Neuronal stem cell (in vitro differentiated cells): ENCODE measurements around the gene ATP11B.

Source experiments
- DNase-seq: peaks from one replicate; pipeline ENCODE4 v3.0.0-alpha.2; 2013; ENCODE audit warnings: low spot score
- H2AFZ ChIP-seq: one replicate; pipeline ENCODE4 v1.6.1; 2013; ENCODE audit warnings: mild to moderate bottlenecking, low read length, inconsistent platforms
- H2AK5ac ChIP-seq: 2 replicates; pipeline ENCODE4 v1.6.1; 2013; ENCODE audit warnings: low read depth, mild to moderate bottlenecking, inconsistent platforms, low read length, moderate library complexity, mixed read lengths
- H2BK120ac ChIP-seq: 2 replicates; pipeline ENCODE4 v1.6.1; 2013; ENCODE audit warnings: low read depth, mild to moderate bottlenecking, inconsistent platforms, low read length, moderate library complexity, mixed read lengths
- H2BK12ac ChIP-seq: one replicate; pipeline ENCODE4 v1.6.1; 2013; ENCODE audit warnings: low read length, inconsistent platforms
- H2BK15ac ChIP-seq: 2 replicates; pipeline ENCODE4 v1.6.1; 2013; ENCODE audit warnings: mild to moderate bottlenecking, low read length, inconsistent platforms, mixed read lengths
- H2BK5ac ChIP-seq: one replicate; pipeline ENCODE4 v1.6.1; 2013; ENCODE audit warnings: inconsistent platforms, mild to moderate bottlenecking, low read length, moderate library complexity
- H3K14ac ChIP-seq: one replicate; pipeline ENCODE4 v1.6.1; 2013; ENCODE audit warnings: low read length, inconsistent platforms
- H3K18ac ChIP-seq: 2 replicates; pipeline ENCODE4 v1.6.1; 2013; ENCODE audit warnings: low read length, inconsistent platforms
- H3K23ac ChIP-seq: 2 replicates; pipeline ENCODE4 v1.6.1; 2013; ENCODE audit warnings: low read depth, mild to moderate bottlenecking, mixed read lengths, low read length, inconsistent platforms; ENCODE audit not compliant: poor library complexity
- H3K27ac ChIP-seq: replicated peaks from 3 replicates; pipeline ENCODE4 v1.5.1; 2013; ENCODE audit warnings: low read length, inconsistent platforms
- H3K27me3 ChIP-seq, 3 experiments: 2 replicates each; pipeline ENCODE4 v1.6.1; 2013; ENCODE audit warnings: low read length in 3 of 3, mild to moderate bottlenecking in 2 of 3, inconsistent platforms in 1 of 3, low read depth in 1 of 3, mixed read lengths in 1 of 3, moderate library complexity in 1 of 3; ENCODE audit not compliant: control insufficient read depth in 3 of 3, insufficient read depth in 3 of 3
- H3K36me3 ChIP-seq, 2 donors: replicated peaks in 1 of 2; 2 replicates each; pipeline ENCODE4 v1.6.1; 2013; ENCODE audit warnings: low read length in 2 of 2; ENCODE audit not compliant: control insufficient read depth in 2 of 2, insufficient read depth in 2 of 2
- H3K4ac ChIP-seq: 2 replicates; pipeline ENCODE4 v1.6.1; 2013; ENCODE audit warnings: inconsistent platforms, mild to moderate bottlenecking, low read length, moderate library complexity
- H3K4me1 ChIP-seq, 2 donors: 1 replicate in 1 of 2; 2 replicates in 1 of 2; pipeline ENCODE4 v1.6.1; 2013; ENCODE audit warnings: low read length in 2 of 2, low read depth in 1 of 2; ENCODE audit not compliant: control insufficient read depth in 2 of 2, insufficient read depth in 1 of 2
- H3K4me2 ChIP-seq: one replicate; pipeline ENCODE4 v1.6.1; 2013; ENCODE audit warnings: mild to moderate bottlenecking, low read length, inconsistent platforms; ENCODE audit not compliant: insufficient read depth, poor library complexity, severe bottlenecking
- H3K4me3 ChIP-seq, 2 donors: 2 replicates each; pipeline ENCODE4 v1.5.1; 2013; ENCODE audit warnings: low read length in 2 of 2, mild to moderate bottlenecking in 2 of 2, inconsistent platforms in 1 of 2, moderate library complexity in 1 of 2
- H3K79me1 ChIP-seq: one replicate; pipeline ENCODE4 v1.6.1; 2013; ENCODE audit warnings: low read depth, mild to moderate bottlenecking, inconsistent platforms, low read length, moderate library complexity
- H3K9ac ChIP-seq: one replicate; pipeline ENCODE4 v1.6.1; 2013; ENCODE audit warnings: mild to moderate bottlenecking, low read depth, low read length, inconsistent platforms; ENCODE audit not compliant: poor library complexity
- H3K9me3 ChIP-seq, 2 donors: replicated peaks in 1 of 2; 2 replicates each; pipeline versions ENCODE3 to v1.6.1; 2013; ENCODE audit warnings: low read length in 2 of 2, mild to moderate bottlenecking in 2 of 2, inconsistent platforms in 1 of 2, low read depth in 1 of 2, mixed read lengths in 1 of 2, moderate library complexity in 1 of 2; ENCODE audit not compliant: control insufficient read depth in 2 of 2, insufficient read depth in 1 of 2
- H4K8ac ChIP-seq: one replicate; pipeline ENCODE4 v1.6.1; 2013; ENCODE audit warnings: low read depth, mild to moderate bottlenecking, inconsistent platforms, low read length, moderate library complexity
- H4K91ac ChIP-seq: one replicate; pipeline ENCODE4 v1.6.1; 2013; ENCODE audit warnings: low read length, low read depth, mild to moderate bottlenecking, inconsistent platforms; ENCODE audit not compliant: poor library complexity
- WGBS, 2 donors: extraction: QIAGEN DNeasy Blood & Tissue Kit; methylation state at CpG; one replicate each; pipeline ENCODE4 v1.1.7; 2013; ENCODE audit warnings: missing lambda C conversion rate in 2 of 2, mixed read lengths in 1 of 2; ENCODE audit not compliant: insufficient read length in 2 of 2, insufficient replicate concordance in 1 of 2; ENCODE audit errors: extremely low coverage in 2 of 2; 5-methylcytosine and 5-hydroxymethylcytosine counted together

ATP11B gene

GRCh38 chr3:182902236-182902635, 108.9 kb downstream of the ATP11B start:
- no CpG with 5 or more reads among the region's 5 CpGs for WGBS, 2 donors
- Histone ChIP-seq H3K23ac (no peak overlapping the region), H3K9me3 (peaks cover 0 to 2% of the 10 kb centered on the region in 2 donors), H2BK120ac (no peak overlapping the region), H2BK15ac (no peak overlapping the region), H3K79me1 (no peaks in the 10 kb centered on the region), H2BK5ac (no peak overlapping the region), H3K18ac (no peak overlapping the region), H2AFZ (no peak overlapping the region), H3K9ac (no peak overlapping the region), H3K4me3 (no peak overlapping the region), H4K8ac (no peak overlapping the region), H3K4ac (no peak overlapping the region), H2BK12ac (no peak overlapping the region), H3K27me3 (no peaks in the 10 kb centered on the region), H3K4me2 (no peak overlapping the region), H3K14ac (no peak overlapping the region), H4K91ac (no peak overlapping the region), H2AK5ac (no peak overlapping the region), H3K36me3 (peaks cover 6 to 45% of the 10 kb centered on the region in 2 donors), H3K4me1 (no peaks in the 10 kb centered on the region), H3K27ac (no peak overlapping the region)
- no peak for DNase-seq

GRCh38 chr3:182904164-182904563, 110.9 kb downstream of the ATP11B start:
- no peak overlapping the region for H3K23ac ChIP-seq
- no peak overlapping the region for H3K9ac ChIP-seq
- H2AFZ ChIP-seq = no peak overlapping the region
- no peak overlapping the region for H3K4me3 ChIP-seq
- no peak overlapping the region for H2BK120ac ChIP-seq
- H3K4me2 ChIP-seq = no peak overlapping the region
- H3K4me1 ChIP-seq = no peaks in the 10 kb centered on the region
- no peak overlapping the region for H2AK5ac ChIP-seq
- no peak overlapping the region for H3K18ac ChIP-seq
- no CpG with 5 or more reads among the region's 3 CpGs for WGBS, 2 donors
- H4K91ac ChIP-seq = no peak overlapping the region
- no peak overlapping the region for H3K4ac ChIP-seq
- no peaks in the 10 kb centered on the region for H3K27me3 ChIP-seq
- DNase-seq = no peak
- no peak overlapping the region for H2BK12ac ChIP-seq
- no peak overlapping the region for H2BK15ac ChIP-seq
- no peak overlapping the region for H2BK5ac ChIP-seq
- no peak overlapping the region for H4K8ac ChIP-seq
- H3K9me3 ChIP-seq = peaks cover 0 to 2% of the 10 kb centered on the region in 2 donors
- H3K14ac ChIP-seq = no peak overlapping the region
- no peak overlapping the region for H3K27ac ChIP-seq
- peaks cover 6 to 29% of the 10 kb centered on the region in 2 donors for H3K36me3 ChIP-seq
- H3K79me1 ChIP-seq = no peaks in the 10 kb centered on the region

DNA sequence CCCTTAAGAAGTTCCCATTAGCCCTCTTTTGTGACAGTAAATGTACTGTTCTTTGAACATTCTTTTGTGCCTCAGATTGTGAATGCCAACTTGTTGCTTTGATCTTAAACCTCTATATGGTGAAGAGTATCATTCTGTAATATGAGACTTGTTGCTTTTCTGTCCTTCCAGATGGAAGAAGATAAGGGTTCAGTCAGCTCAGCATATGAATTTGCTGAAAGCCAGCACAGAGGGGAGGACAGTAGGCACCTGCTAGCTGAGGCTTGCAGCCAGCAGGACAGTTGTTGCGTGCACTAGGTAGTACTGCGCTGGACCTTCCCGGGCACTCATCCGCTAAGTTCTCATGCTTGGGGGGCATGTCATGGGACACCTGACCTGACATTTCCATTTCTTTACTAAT, 112.3 kb downstream of the ATP11B start:
- Histone ChIP-seq H4K91ac (no peak overlapping the region), H2BK120ac (no peak overlapping the region), H3K79me1 (no peaks in the 10 kb centered on the region), H2BK12ac (no peak overlapping the region), H2AFZ (no peak overlapping the region), H3K4me3 (no peak overlapping the region), H3K4me1 (no peaks in the 10 kb centered on the region), H3K27ac (no peak overlapping the region), H3K4ac (no peak overlapping the region), H3K4me2 (no peak overlapping the region), H3K9me3 (peaks cover 0 to 2% of the 10 kb centered on the region in 2 donors), H3K36me3 (peaks cover 5 to 18% of the 10 kb centered on the region in 2 donors), H3K14ac (peak overlapping the region; percentile 3), H2BK15ac (no peak overlapping the region), H2BK5ac (no peak overlapping the region), H3K18ac (no peak overlapping the region), H3K27me3 (no peaks in the 10 kb centered on the region), H4K8ac (no peak overlapping the region), H3K23ac (no peak overlapping the region), H2AK5ac (no peak overlapping the region), H3K9ac (no peak overlapping the region)
- WGBS, 2 donors = no CpG with 5 or more reads among the region's 4 CpGs
- DNase-seq = no peak

GRCh38 chr3:182906036-182906435, 112.7 kb downstream of the ATP11B start:
- no peak overlapping the region for H3K4ac ChIP-seq
- no peak overlapping the region for H2BK15ac ChIP-seq
- no CpG with 5 or more reads among the region's 1 CpG for WGBS, 2 donors
- H3K18ac ChIP-seq = no peak overlapping the region
- no peak overlapping the region for H3K9ac ChIP-seq
- peaks cover 5 to 18% of the 10 kb centered on the region in 2 donors for H3K36me3 ChIP-seq
- no peak overlapping the region for H3K27ac ChIP-seq
- no peak overlapping the region for H3K4me2 ChIP-seq
- no peak overlapping the region for H3K4me3 ChIP-seq
- H2BK12ac ChIP-seq = no peak overlapping the region
- H3K9me3 ChIP-seq = peaks cover 0 to 2% of the 10 kb centered on the region in 2 donors
- H3K27me3 ChIP-seq = no peaks in the 10 kb centered on the region
- no peak overlapping the region for H2AFZ ChIP-seq
- H2AK5ac ChIP-seq = no peak overlapping the region
- H3K79me1 ChIP-seq = no peaks in the 10 kb centered on the region
- no peak for DNase-seq
- H4K8ac ChIP-seq = no peak overlapping the region
- H3K23ac ChIP-seq = no peak overlapping the region
- H4K91ac ChIP-seq = no peak overlapping the region
- no peaks in the 10 kb centered on the region for H3K4me1 ChIP-seq
- H3K14ac ChIP-seq = no peak overlapping the region
- H2BK120ac ChIP-seq = no peak overlapping the region
- H2BK5ac ChIP-seq = no peak overlapping the region
